ENCODE results near the gene TMEM184A. TPM values are rescaled to one million over a fixed set of nuclear protein-coding genes. Genes with fewer than 3 reads are reported as not detected.

TMEM184A gene
- total and polyA plus RNA-seq, 2 experiments from 2014 or later = 0.18 to 0.66 TPM

DNA sequence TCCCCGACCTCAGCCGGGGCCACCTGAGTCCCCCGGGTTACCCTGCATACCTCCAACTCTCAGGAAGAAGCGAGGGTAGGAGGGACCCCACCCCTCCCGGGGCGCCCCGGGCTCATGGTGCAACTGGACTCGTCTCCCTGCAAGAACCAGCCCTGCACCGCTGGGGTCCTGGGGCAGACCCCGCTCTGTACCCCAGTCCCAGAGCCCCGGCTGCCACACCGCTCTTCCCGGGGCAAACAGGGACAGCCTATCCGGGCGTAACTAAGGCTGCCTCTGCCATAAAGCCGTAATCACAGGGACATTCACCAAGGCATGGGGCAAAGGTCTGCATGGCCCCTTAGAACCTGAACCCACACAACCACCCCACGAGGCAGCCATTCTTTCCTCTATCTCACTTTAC, 32.2 kb downstream of the TMEM184A start (continued):
- no peak for TF ChIP-seq EZH2 (IDR thresholded peaks at IDR 0.05; ENCODE audit: low read depth, unreplicated experiment)

- H3K27me3 Mint-ChIP-seq (ENCODE audit: insufficient read depth, low read depth, poor library complexity) = peaks cover 8% of the 10 kb centered on the region
- H4K20me1 ChIP-seq (replicated peaks; ENCODE audit: insufficient read depth) = no peaks in the 10 kb centered on the region
- H3K4me1 Mint-ChIP-seq = peaks cover 10% of the 10 kb centered on the region
- H3K36me3 ChIP-seq (ENCODE audit: insufficient read depth) = no peaks in the 10 kb centered on the region
- peak overlapping the region; percentile 69; the same call in 1 of the 2 replicates for H2AFZ ChIP-seq
- TF ChIP-seq REST (IDR thresholded peaks at IDR 0.05; ENCODE audit: unreplicated experiment) (no peak), EZH2phosphoT487 (IDR thresholded peaks at IDR 0.05; ENCODE audit: unreplicated experiment) (no peak), EZH2 (IDR thresholded peaks at IDR 0.05; ENCODE audit: low read depth, unreplicated experiment) (no peak), NANOG (IDR thresholded peaks at IDR 0.05; ENCODE audit: borderline replicate concordance) (no peak), ZNF114 (CRISPR knock-in tag; IDR thresholded peaks at IDR 0.05) (no peak), ZNF331 (CRISPR knock-in tag; IDR thresholded peaks at IDR 0.05; ENCODE audit: low read depth) (no peak), POLR2AphosphoS5 (IDR thresholded peaks at IDR 0.05; ENCODE audit: low read depth) (no peak), JUNB (IDR thresholded peaks at IDR 0.05; ENCODE audit: unreplicated experiment) (no peak), CREB1 (CRISPR knock-in tag; IDR thresholded peaks at IDR 0.05; ENCODE audit: low read depth) (no peak), ETS1 (IDR thresholded peaks at IDR 0.05) (no peak), STAT1 (IDR thresholded peaks at IDR 0.05; ENCODE audit: unreplicated experiment) (no peak)
- TF ChIP-seq, protein P1, sequence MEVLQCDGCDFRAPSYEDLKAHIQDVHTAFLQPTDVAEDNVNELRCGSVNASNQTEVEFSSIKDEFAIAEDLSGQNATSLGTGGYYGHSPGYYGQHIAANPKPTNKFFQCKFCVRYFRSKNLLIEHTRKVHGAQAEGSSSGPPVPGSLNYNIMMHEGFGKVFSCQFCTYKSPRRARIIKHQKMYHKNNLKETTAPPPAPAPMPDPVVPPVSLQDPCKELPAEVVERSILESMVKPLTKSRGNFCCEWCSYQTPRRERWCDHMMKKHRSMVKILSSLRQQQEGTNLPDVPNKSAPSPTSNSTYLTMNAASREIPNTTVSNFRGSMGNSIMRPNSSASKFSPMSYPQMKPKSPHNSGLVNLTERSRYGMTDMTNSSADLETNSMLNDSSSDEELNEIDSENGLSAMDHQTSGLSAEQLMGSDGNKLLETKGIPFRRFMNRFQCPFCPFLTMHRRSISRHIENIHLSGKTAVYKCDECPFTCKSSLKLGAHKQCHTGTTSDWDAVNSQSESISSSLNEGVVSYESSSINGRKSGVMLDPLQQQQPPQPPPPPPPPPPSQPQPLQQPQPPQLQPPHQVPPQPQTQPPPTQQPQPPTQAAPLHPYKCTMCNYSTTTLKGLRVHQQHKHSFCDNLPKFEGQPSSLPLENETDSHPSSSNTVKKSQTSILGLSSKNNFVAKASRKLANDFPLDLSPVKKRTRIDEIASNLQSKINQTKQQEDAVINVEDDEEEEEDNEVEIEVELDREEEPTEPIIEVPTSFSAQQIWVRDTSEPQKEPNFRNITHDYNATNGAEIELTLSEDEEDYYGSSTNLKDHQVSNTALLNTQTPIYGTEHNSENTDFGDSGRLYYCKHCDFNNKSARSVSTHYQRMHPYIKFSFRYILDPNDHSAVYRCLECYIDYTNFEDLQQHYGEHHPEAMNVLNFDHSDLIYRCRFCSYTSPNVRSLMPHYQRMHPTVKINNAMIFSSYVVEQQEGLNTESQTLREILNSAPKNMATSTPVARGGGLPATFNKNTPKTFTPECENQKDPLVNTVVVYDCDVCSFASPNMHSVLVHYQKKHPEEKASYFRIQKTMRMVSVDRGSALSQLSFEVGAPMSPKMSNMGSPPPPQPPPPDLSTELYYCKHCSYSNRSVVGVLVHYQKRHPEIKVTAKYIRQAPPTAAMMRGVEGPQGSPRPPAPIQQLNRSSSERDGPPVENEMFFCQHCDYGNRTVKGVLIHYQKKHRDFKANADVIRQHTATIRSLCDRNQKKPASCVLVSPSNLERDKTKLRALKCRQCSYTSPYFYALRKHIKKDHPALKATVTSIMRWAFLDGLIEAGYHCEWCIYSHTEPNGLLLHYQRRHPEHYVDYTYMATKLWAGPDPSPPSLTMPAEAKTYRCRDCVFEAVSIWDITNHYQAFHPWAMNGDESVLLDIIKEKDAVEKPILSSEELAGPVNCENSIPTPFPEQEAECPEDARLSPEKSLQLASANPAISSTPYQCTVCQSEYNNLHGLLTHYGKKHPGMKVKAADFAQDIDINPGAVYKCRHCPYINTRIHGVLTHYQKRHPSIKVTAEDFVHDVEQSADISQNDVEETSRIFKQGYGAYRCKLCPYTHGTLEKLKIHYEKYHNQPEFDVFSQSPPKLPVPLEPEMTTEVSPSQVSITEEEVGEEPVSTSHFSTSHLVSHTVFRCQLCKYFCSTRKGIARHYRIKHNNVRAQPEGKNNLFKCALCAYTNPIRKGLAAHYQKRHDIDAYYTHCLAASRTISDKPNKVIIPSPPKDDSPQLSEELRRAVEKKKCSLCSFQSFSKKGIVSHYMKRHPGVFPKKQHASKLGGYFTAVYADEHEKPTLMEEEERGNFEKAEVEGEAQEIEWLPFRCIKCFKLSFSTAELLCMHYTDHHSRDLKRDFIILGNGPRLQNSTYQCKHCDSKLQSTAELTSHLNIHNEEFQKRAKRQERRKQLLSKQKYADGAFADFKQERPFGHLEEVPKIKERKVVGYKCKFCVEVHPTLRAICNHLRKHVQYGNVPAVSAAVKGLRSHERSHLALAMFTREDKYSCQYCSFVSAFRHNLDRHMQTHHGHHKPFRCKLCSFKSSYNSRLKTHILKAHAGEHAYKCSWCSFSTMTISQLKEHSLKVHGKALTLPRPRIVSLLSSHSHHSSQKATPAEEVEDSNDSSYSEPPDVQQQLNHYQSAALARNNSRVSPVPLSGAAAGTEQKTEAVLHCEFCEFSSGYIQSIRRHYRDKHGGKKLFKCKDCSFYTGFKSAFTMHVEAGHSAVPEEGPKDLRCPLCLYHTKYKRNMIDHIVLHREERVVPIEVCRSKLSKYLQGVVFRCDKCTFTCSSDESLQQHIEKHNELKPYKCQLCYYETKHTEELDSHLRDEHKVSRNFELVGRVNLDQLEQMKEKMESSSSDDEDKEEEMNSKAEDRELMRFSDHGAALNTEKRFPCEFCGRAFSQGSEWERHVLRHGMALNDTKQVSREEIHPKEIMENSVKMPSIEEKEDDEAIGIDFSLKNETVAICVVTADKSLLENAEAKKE (CRISPR knock-in tag; IDR thresholded peaks at IDR 0.05) = no peak
- TF ChIP-seq, protein P2, sequence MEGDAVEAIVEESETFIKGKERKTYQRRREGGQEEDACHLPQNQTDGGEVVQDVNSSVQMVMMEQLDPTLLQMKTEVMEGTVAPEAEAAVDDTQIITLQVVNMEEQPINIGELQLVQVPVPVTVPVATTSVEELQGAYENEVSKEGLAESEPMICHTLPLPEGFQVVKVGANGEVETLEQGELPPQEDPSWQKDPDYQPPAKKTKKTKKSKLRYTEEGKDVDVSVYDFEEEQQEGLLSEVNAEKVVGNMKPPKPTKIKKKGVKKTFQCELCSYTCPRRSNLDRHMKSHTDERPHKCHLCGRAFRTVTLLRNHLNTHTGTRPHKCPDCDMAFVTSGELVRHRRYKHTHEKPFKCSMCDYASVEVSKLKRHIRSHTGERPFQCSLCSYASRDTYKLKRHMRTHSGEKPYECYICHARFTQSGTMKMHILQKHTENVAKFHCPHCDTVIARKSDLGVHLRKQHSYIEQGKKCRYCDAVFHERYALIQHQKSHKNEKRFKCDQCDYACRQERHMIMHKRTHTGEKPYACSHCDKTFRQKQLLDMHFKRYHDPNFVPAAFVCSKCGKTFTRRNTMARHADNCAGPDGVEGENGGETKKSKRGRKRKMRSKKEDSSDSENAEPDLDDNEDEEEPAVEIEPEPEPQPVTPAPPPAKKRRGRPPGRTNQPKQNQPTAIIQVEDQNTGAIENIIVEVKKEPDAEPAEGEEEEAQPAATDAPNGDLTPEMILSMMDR (conservative IDR thresholded peaks at IDR 0.05; ENCODE audit: low read depth in 2 of 2) = no peak
- no peaks in the 10 kb centered on the region for H3F3A ChIP-seq (replicated peaks; ENCODE audit: low read depth)
- H3K9me3 Mint-ChIP-seq = peaks cover 11% of the 10 kb centered on the region; the same call in 2 of the 3 replicates
- no peaks in the 10 kb centered on the region for H3K79me2 ChIP-seq (replicated peaks; ENCODE audit: insufficient read depth)
- no peaks in the 10 kb centered on the region for H3K27me3 ChIP-seq (ENCODE audit: insufficient read depth)
- no peak overlapping the region for H3K27ac Mint-ChIP-seq
- no peaks in the 10 kb centered on the region for H3K36me3 Mint-ChIP-seq (ENCODE audit: low read depth)
- no peaks in the 10 kb centered on the region for H3K9me2 ChIP-seq (ENCODE audit: insufficient read depth)
- 0 out of 2 replicates have a peak overlapping the region, but pooled peaks have one; percentile 38 for H3K4me2 ChIP-seq
- no peak overlapping the region for H3K4me3 ChIP-seq
- no peak overlapping the region for H3K27ac ChIP-seq (ENCODE audit: low read depth)
- H3K4me1 ChIP-seq (ENCODE audit: insufficient read depth) = no peaks in the 10 kb centered on the region
- no peak overlapping the region for H3K4me3 Mint-ChIP-seq
- ATAC-seq = peak; percentile 96
- peak; percentile 56 for DNase-seq (ENCODE audit: low spot score)
Observed at GRCh38 chr7:1523208-1523607, 32.8 kb downstream of the TMEM184A start.
